GM12891 (cell line): ENCODE measurements around the gene KY.

ENCODE experiments used
- DNase-seq: peaks from one replicate; pipeline ENCODE4 v3.0.0; 2011; ENCODE audit warnings: low spot score; ENCODE audit not compliant: insufficient read length
- FAIRE-seq: peaks from 2 replicates; lab custom pipeline; 2011; peaks lifted over from hg19 to GRCh38; lab: Jason Lieb, UNC
- PAX5 ChIP-seq: IDR thresholded peaks from 2 replicates; pipeline ENCODE4 v1.6.1; 2011; ENCODE audit warnings: low read length, moderate library complexity, mild to moderate bottlenecking; ENCODE audit not compliant: insufficient read depth, severe bottlenecking
- POLR2A ChIP-seq: IDR thresholded peaks from 2 replicates; pipeline ENCODE4 v1.6.1; 2011; ENCODE audit warnings: low read depth, low read length, control low read depth
- POLR2AphosphoS5 ChIP-seq: IDR thresholded peaks from 2 replicates; pipeline ENCODE4 v1.6.1; 2011; ENCODE audit warnings: low read depth, low read length, control low read depth
- POU2F2 ChIP-seq: IDR thresholded peaks from 2 replicates; pipeline ENCODE4 v1.6.1; 2011; ENCODE audit warnings: low read depth, mild to moderate bottlenecking, control low read depth, low read length, moderate library complexity
- SPI1 ChIP-seq: IDR thresholded peaks from 2 replicates; pipeline ENCODE4 v1.6.1; 2011; ENCODE audit warnings: low read depth, low read length, control low read depth
- TAF1 ChIP-seq: IDR thresholded peaks from 2 replicates; pipeline ENCODE4 v1.6.1; 2011; ENCODE audit warnings: low read depth, low read length, control low read depth

KY gene

GRCh38 chr3:134659391-134660045 is 8.7 kb upstream of the KY start:
- TF ChIP-seq PAX5 (no peak), SPI1 (no peak), POLR2A (no peak), TAF1 (no peak), POLR2AphosphoS5 (no peak), POU2F2 (no peak)
- DNase-seq, result no peak
- no peak for FAIRE-seq

DNA sequence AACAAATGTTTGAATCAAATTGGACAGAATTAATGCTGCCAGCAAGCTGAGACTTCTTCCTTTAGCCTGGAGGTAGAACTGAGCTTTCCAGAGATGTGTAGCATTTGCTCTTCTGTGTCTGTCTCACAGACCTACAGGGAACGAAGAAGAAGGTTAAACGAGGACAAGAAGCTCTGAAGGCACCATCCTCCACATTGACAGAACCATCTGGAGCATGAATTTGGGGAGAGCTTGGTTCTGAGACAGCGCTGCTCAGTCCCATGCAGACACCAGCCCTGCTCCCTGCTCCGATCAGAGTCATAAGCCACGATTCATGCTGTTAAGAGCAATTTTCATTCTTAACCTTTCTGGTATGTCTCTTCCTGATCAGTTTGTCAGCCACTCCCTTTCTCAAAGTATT is 7.7 kb upstream of the KY start:
- no peak for TF ChIP-seq POLR2AphosphoS5
- TF ChIP-seq SPI1, result no peak
- TF ChIP-seq PAX5, result no peak
- no peak for TF ChIP-seq POLR2A
- no peak for TF ChIP-seq TAF1
- TF ChIP-seq POU2F2, result no peak
- FAIRE-seq (no peak), DNase-seq (no peak)

- no peak for DNase-seq
- no peak for TF ChIP-seq POLR2A
- TF ChIP-seq POU2F2, result no peak
- TF ChIP-seq SPI1, result no peak
- no peak for TF ChIP-seq PAX5
- no peak for TF ChIP-seq TAF1
- TF ChIP-seq POLR2AphosphoS5, result no peak
- FAIRE-seq, result no peak
These were observed 5.5 kb upstream of the KY start for GRCh38 chr3:134656211-134656800.

DNA sequence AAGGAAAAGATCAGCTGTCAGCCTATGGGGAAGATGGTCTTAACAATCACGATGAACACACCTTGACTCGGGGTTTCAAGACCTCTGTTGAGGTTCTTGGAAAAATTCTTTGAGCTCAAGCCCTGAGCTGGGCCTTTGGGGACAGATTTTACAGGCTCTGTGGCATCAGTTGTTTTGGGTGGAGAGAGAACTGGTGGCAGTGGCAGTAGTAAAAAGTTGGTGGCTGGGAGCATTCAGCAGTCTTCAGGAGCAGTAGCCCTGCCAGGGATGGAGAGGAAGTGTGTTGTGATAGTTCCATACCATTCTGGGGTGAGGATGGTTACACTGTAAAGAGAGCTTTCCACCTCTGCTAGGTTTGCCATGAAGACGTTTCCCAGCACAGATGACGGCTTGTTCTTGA is 4.9 kb upstream of the KY start:
- DNase-seq, result no peak
- FAIRE-seq, result no peak
- no peak for TF ChIP-seq POLR2A
- TF ChIP-seq POU2F2, result no peak
- TF ChIP-seq SPI1, result no peak
- no peak for TF ChIP-seq PAX5
- TF ChIP-seq POLR2AphosphoS5, result no peak
- TF ChIP-seq TAF1, result no peak

GRCh38 chr3:134654031-134654430 is 3.2 kb upstream of the KY start:
- TF ChIP-seq POLR2A (no peak), POU2F2 (no peak), TAF1 (no peak), PAX5 (no peak), POLR2AphosphoS5 (no peak)
- DNase-seq (no peak), FAIRE-seq (no peak)

DNA sequence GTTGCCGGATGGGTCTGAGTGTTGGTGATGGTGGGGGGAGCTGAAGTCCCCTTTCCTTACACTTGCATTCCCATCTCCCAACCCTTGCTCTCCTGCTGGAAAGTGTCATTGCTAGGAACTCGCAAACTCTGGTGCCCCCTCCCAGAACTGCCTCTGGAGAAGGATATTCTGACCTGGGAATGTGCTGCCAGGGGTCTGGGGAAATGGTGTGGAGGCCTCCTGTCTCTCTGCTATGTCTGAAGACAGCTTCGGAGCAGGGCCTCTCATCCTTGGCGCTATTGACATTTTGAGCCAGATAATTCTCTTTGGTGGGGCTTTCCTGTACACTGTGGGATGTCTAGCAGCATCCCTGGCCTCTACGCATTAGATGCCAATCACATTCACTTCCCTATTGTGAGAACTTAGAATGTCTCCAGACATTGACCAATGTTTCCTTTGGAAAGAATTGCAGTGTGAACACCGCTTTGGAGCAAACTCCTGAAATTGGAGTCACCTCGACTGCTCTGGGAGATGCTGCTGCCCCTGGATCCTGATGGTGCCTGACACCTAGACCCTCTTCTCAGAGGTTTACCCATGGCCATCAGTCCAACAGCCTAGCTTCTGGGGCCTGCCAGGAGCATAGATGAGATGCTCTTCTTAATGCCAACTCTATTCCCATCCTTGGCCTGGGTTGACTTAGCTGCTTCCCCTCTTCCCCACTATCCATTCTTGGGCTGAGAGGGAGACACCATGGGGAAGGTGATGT is 2.2 kb upstream of the KY start:
- TF ChIP-seq POU2F2, result no peak
- TF ChIP-seq TAF1, result no peak
- TF ChIP-seq SPI1, result no peak
- no peak for TF ChIP-seq POLR2AphosphoS5
- DNase-seq, result no peak
- no peak for FAIRE-seq

DNA sequence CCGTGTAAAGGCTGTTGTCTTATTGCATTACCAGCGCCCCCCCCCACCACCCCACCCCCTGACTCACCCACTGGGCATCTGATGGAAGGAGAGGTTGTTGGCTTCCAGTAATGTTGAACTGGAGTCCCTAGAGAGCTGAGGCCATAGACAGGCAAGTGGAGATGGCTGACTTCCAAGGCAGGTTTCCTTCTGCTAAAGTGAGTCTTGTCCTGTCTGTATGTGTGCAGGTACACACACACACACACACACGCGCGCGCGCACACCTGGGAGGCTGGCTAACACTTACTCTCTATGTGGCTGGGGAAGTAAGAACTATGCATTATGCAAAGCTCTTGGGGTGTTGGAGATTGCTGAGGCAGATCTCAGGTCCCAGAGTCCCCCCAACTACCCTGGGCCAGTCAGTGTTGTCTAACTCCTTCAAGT is 1.6 kb upstream of the KY start:
- DNase-seq (no peak), FAIRE-seq (no peak)
- no peak for TF ChIP-seq POLR2AphosphoS5
- no peak for TF ChIP-seq PAX5
- TF ChIP-seq SPI1, result no peak
- no peak for TF ChIP-seq POLR2A
- no peak for TF ChIP-seq TAF1
- TF ChIP-seq POU2F2, result no peak

DNA sequence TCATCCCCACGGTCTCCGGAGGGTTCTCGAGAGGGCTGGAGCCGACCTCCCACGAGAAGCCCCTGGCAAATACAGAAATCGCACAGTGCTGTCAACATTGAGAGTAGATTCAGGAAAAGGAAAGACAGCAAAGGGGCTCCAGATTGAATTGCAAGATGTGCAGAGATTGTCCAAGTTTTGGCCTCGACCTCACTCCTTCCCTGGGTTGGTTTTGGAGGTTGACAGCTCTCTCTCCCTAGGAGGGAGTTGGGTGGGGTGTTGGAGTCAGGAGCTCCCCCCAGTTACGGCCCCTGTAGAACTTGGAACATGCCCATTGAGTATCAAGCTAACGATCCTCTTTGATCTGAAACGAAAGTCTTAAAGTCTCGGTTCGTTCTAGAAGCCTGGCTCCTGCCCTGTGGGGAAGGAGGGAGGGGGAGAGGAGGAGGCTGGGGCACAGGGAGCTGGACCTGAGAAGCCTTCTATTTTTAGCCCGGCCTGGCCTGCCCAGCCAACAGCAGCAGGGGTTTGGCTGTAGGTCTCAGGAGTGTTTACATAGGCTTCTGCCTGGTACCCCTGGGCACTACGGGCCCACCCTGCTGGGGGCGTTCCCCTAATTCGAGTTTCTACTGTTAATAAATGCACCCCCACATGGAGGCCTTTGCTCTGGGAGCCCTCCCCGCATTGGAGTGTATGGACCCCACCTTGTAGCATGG is 672 bp upstream of the KY start:
- FAIRE-seq, result no peak
- no peak for DNase-seq
- no peak for TF ChIP-seq PAX5
- no peak for TF ChIP-seq POLR2AphosphoS5
- TF ChIP-seq SPI1, result no peak
- TF ChIP-seq POLR2A, result no peak
- no peak for TF ChIP-seq TAF1
- TF ChIP-seq POU2F2, result no peak

GRCh38 chr3:134649106-134649705 is 1.6 kb downstream of the KY start:
- no peak for DNase-seq
- FAIRE-seq, result no peak
- no peak for TF ChIP-seq POLR2A
- no peak for TF ChIP-seq TAF1
- no peak for TF ChIP-seq PAX5
- TF ChIP-seq POU2F2, result no peak
- TF ChIP-seq SPI1, result no peak
- no peak for TF ChIP-seq POLR2AphosphoS5
